Measurements from ENCODE around the gene CYP4B1. TPM values are rescaled to one million over a fixed set of nuclear protein-coding genes. Genes with fewer than 3 reads are reported as not detected.

Gene CYP4B1
- total and polyA plus RNA-seq, 2 donors (not counting 1 experiment from before 2014, with no cell fraction given): not detected

DNA sequence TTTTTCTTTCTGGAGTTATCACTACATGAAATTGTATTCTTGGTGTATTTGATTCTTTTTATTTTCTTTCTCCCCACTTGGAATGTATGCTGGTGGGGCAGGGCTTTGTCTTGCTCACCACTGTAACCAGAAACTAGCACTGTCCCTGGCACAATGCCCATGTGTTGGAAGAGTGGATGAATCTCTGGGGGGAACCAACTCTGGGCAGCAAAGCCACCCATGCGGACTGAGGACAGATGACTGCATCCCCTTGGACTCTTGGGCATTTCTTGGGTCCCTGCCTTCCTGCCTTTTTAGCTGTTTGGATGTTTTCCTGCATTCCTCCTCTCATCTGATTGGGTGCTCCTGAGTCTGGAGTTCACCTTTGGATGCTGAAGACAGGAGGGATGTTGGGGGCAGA is 6.1 kb downstream of the CYP4B1 start:
- peaks cover 4% of the 10 kb centered on the region for H3K9me3 Mint-ChIP-seq (ENCODE audit: insufficient read depth)

GRCh38 chr1:46805755-46806154 is 6.9 kb downstream of the CYP4B1 start:
- Histone ChIP-seq H3K4me1 (ENCODE audit: control insufficient read depth in 2 of 2, insufficient read depth in 2 of 2, low read length in 2 of 2) (no peaks in the 10 kb centered on the region), H3K4me2 (replicated peaks; ENCODE audit: low read depth, low read length, poor library complexity, severe bottlenecking) (no peak overlapping the region), H3K4me3 (ENCODE audit: control extremely low read depth in 1 of 5, extremely low read depth in 1 of 5, insufficient read depth in 1 of 5, low read depth in 2 of 5, low read length in 4 of 5) (no peak overlapping the region), H4K20me1 (ENCODE audit: control insufficient read depth, insufficient read depth, low read length, poor library complexity, severe bottlenecking) (no peaks in the 10 kb centered on the region), H3K36me3 (replicated peaks in 1 of 2; ENCODE audit: control extremely low read depth in 1 of 2, control insufficient read depth in 1 of 2, extremely low read depth in 1 of 2, insufficient read depth in 2 of 2, low read length in 1 of 2) (no peaks in the 10 kb centered on the region), H3K79me2 (ENCODE audit: control insufficient read depth, insufficient read depth, low read length) (no peaks in the 10 kb centered on the region), H3K9ac (ENCODE audit: low read length) (no peak overlapping the region), H2AFZ (ENCODE audit: insufficient read depth, low read depth, low read length, poor library complexity, severe bottlenecking) (no peak overlapping the region), H3K27ac (ENCODE audit: low read length in 2 of 2) (no peak overlapping the region), H3K9me3 (ENCODE audit: control extremely low read depth in 1 of 3, control insufficient read depth in 2 of 3, insufficient read depth in 1 of 3, low read length in 2 of 3) (peaks cover 0 to 3% (median 0%) of the 10 kb centered on the region in 3 donors), H3K27me3 (replicated peaks in 1 of 4; ENCODE audit: control extremely low read depth in 1 of 4, control insufficient read depth in 3 of 4, insufficient read depth in 4 of 4, low read length in 3 of 4) (no peaks in the 10 kb centered on the region)
- Mint-ChIP-seq H3K9me3 (ENCODE audit: insufficient read depth) (peaks cover 5% of the 10 kb centered on the region), H3K27ac (no peak overlapping the region), H3K27me3 (peaks cover 8% of the 10 kb centered on the region), H3K4me3 (no peak overlapping the region), H3K4me1 (no peaks in the 10 kb centered on the region)
- TF ChIP-seq EZH2 (IDR thresholded peaks at IDR 0.05; ENCODE audit: borderline replicate concordance, insufficient read depth, low read depth, low read length, poor library complexity, severe bottlenecking) (no peak), CTCF (IDR thresholded peaks at IDR 0.05) (no peak)
- intact Hi-C loops (cut with micrococcal nuclease): no loop called here
- ChIA-PET CTCF (no interaction called here), POLR2A (no interaction called here)
- ATAC-seq (ENCODE audit: low read depth) (no peak), DNase-seq (no peak)
- WGBS (ENCODE audit: insufficient coverage): 50% methylated on average over 1 of the region's 1 CpG

More for the DNA sequence above, 6.1 kb downstream of the CYP4B1 start:
- Histone ChIP-seq H3K4me1 (ENCODE audit: control insufficient read depth in 2 of 2, insufficient read depth in 2 of 2, low read length in 2 of 2) (no peaks in the 10 kb centered on the region), H3K36me3 (replicated peaks in 1 of 2; ENCODE audit: control extremely low read depth in 1 of 2, control insufficient read depth in 1 of 2, extremely low read depth in 1 of 2, insufficient read depth in 2 of 2, low read length in 1 of 2) (no peaks in the 10 kb centered on the region), H3K27ac (ENCODE audit: low read length in 2 of 2) (no peak overlapping the region), H3K79me2 (ENCODE audit: control insufficient read depth, insufficient read depth, low read length) (no peaks in the 10 kb centered on the region), H3K27me3 (replicated peaks in 1 of 4; ENCODE audit: control extremely low read depth in 1 of 4, control insufficient read depth in 3 of 4, insufficient read depth in 4 of 4, low read length in 3 of 4) (no peaks in the 10 kb centered on the region), H3K9me3 (ENCODE audit: control extremely low read depth in 1 of 3, control insufficient read depth in 2 of 3, insufficient read depth in 1 of 3, low read length in 2 of 3) (peaks cover 0 to 3% (median 0%) of the 10 kb centered on the region in 3 donors), H4K20me1 (ENCODE audit: control insufficient read depth, insufficient read depth, low read length, poor library complexity, severe bottlenecking) (no peaks in the 10 kb centered on the region), H3K4me2 (replicated peaks; ENCODE audit: low read depth, low read length, poor library complexity, severe bottlenecking) (no peak overlapping the region), H2AFZ (ENCODE audit: insufficient read depth, low read depth, low read length, poor library complexity, severe bottlenecking) (no peak overlapping the region), H3K4me3 (ENCODE audit: control extremely low read depth in 1 of 5, extremely low read depth in 1 of 5, insufficient read depth in 1 of 5, low read depth in 2 of 5, low read length in 4 of 5) (no peak overlapping the region), H3K9ac (ENCODE audit: low read length) (no peak overlapping the region)
- Mint-ChIP-seq H3K4me1 (no peaks in the 10 kb centered on the region), H3K4me3 (no peak overlapping the region), H3K27me3 (peaks cover 8% of the 10 kb centered on the region), H3K27ac (no peak overlapping the region)
- no peak for TF ChIP-seq EZH2 (IDR thresholded peaks at IDR 0.05; ENCODE audit: borderline replicate concordance, insufficient read depth, low read depth, low read length, poor library complexity, severe bottlenecking)
- no peak for TF ChIP-seq CTCF (IDR thresholded peaks at IDR 0.05)
- ChIA-PET POLR2A (no interaction called here), CTCF (no interaction called here)
- ATAC-seq (ENCODE audit: low read depth) (no peak), DNase-seq (no peak)
- intact Hi-C loops (cut with micrococcal nuclease): no loop called here
- WGBS (ENCODE audit: insufficient coverage): 88% methylated on average over 1 of the region's 1 CpG
